HTR-8/SVneo (cell line): ENCODE results near the gene FBXO21.
"Not testable (repeated sequence)": the region's sequence is repeated elsewhere in the genome, so short reads cannot be mapped to it uniquely, and the experiment has no call there.

Source experiments
- DNase-seq: peaks from one replicate; pipeline ENCODE4 v3.0.0; 2011; ENCODE audit warnings: low spot score, mixed read lengths; ENCODE audit not compliant: insufficient read length
- FAIRE-seq: peaks from 2 replicates; lab custom pipeline; 2011; peaks lifted over from hg19 to GRCh38; lab: Jason Lieb, UNC

Gene FBXO21

GRCh38 chr12:117202556-117202955, 12.3 kb upstream of the FBXO21 start:
- FAIRE-seq = no peak
- DNase-seq = no peak

GRCh38 chr12:117202033-117202432, 11.8 kb upstream of the FBXO21 start:
- DNase-seq = no peak
- FAIRE-seq = no peak

GRCh38 chr12:117199956-117200744, 9.9 kb upstream of the FBXO21 start:
- not testable (repeated sequence) for FAIRE-seq, DNase-seq

- DNase-seq, FAIRE-seq: not testable (repeated sequence)
These were observed 6.1 kb upstream of the FBXO21 start for GRCh38 chr12:117196334-117196733.

GRCh38 chr12:117195027-117195426, 4.8 kb upstream of the FBXO21 start:
- not testable (repeated sequence) for FAIRE-seq, DNase-seq

- no peak for FAIRE-seq
These were observed 3.6 kb upstream of the FBXO21 start for GRCh38 chr12:117193903-117194302.

GRCh38 chr12:117192581-117192980, 2.3 kb upstream of the FBXO21 start:
- FAIRE-seq = not testable (repeated sequence)

More at GRCh38 chr12:117193903-117194302, 3.6 kb upstream of the FBXO21 start:
- DNase-seq = no peak

GRCh38 chr12:117192057-117192456, 1.8 kb upstream of the FBXO21 start:
- FAIRE-seq (no peak), DNase-seq (no peak)

More at GRCh38 chr12:117192581-117192980, 2.3 kb upstream of the FBXO21 start:
- not testable (repeated sequence) for DNase-seq

- no peak for FAIRE-seq
- peak; percentile 21 for DNase-seq
These were observed 503 bp downstream of the FBXO21 start for GRCh38 chr12:117189725-117190209.

GRCh38 chr12:117188961-117189724, 1.1 kb downstream of the FBXO21 start:
- FAIRE-seq (peak; percentile 9), DNase-seq (no peak)

- DNase-seq = no peak
- no peak for FAIRE-seq
These were observed 2.1 kb downstream of the FBXO21 start for GRCh38 chr12:117188121-117188665.

- no peak for DNase-seq
- FAIRE-seq = no peak
These were observed 2.8 kb downstream of the FBXO21 start for GRCh38 chr12:117187421-117187820.

GRCh38 chr12:117182866-117183265, 7.4 kb downstream of the FBXO21 start:
- DNase-seq = no peak
- FAIRE-seq = no peak

- not testable (repeated sequence) for DNase-seq, FAIRE-seq
These were observed 8.8 kb downstream of the FBXO21 start for GRCh38 chr12:117181468-117181843.

- no peak for FAIRE-seq
- no peak for DNase-seq
These were observed 9.4 kb downstream of the FBXO21 start for GRCh38 chr12:117180758-117181467.

- FAIRE-seq (no peak), DNase-seq (no peak)
These were observed 11.5 kb downstream of the FBXO21 start for GRCh38 chr12:117178745-117179144.

- FAIRE-seq (no peak), DNase-seq (no peak)
These were observed 12.0 kb downstream of the FBXO21 start for GRCh38 chr12:117178301-117178700.

- FAIRE-seq (no peak), DNase-seq (no peak)
These were observed 18.1 kb downstream of the FBXO21 start for GRCh38 chr12:117172168-117172567.

GRCh38 chr12:117171499-117172162, 18.6 kb downstream of the FBXO21 start:
- FAIRE-seq (no peak), DNase-seq (no peak)

GRCh38 chr12:117169548-117169947, 20.7 kb downstream of the FBXO21 start:
- no peak for FAIRE-seq
- no peak for DNase-seq
